C4-2B (cell line): ENCODE data around the gene GNAS-AS1.
A peak's percentile ranks its signal among the peaks of the same experiment; 100 is the strongest.

Experiments
- H3K27ac ChIP-seq: fragments of 450-650 bp; 2 replicates; pipeline ENCODE4 v1.5.1; 2017
- CTCF ChIP-seq: fragments of 450-650 bp; conservative IDR thresholded peaks from 2 replicates; pipeline ENCODE4 v1.5.1; 2017; ENCODE audit warnings: mild to moderate bottlenecking
- ZFX ChIP-seq: fragments of 450-650 bp; IDR thresholded peaks from 2 replicates; pipeline ENCODE4 v1.6.1; 2017

The GNAS-AS1 gene

GRCh38 chr20:58868795-58869194, 18.1 kb upstream of the GNAS-AS1 start:
- TF ChIP-seq CTCF (no peak), ZFX (no peak)
- no peak overlapping the region for H3K27ac ChIP-seq

GRCh38 chr20:58867211-58867610, 16.5 kb upstream of the GNAS-AS1 start:
- TF ChIP-seq CTCF (no peak), ZFX (no peak)
- H3K27ac ChIP-seq: no peak overlapping the region

- no peak overlapping the region for H3K27ac ChIP-seq
- TF ChIP-seq ZFX (no peak), CTCF (no peak)
These were observed 15.1 kb upstream of the GNAS-AS1 start for GRCh38 chr20:58865843-58866242.

- no peak for TF ChIP-seq ZFX
- peak; percentile 65 for TF ChIP-seq CTCF
- no peak overlapping the region for H3K27ac ChIP-seq
These were observed 13.6 kb upstream of the GNAS-AS1 start for GRCh38 chr20:58864346-58864745.

- no peak for TF ChIP-seq CTCF
- TF ChIP-seq ZFX: no peak
- H3K27ac ChIP-seq: no peak overlapping the region
These were observed 12.5 kb upstream of the GNAS-AS1 start for GRCh38 chr20:58863044-58863790.

GRCh38 chr20:58855506-58856389, 5.0 kb upstream of the GNAS-AS1 start:
- TF ChIP-seq ZFX (no peak), CTCF (no peak)
- peak overlapping the region; percentile 59 for H3K27ac ChIP-seq
